Loucy (cell line): ENCODE results near the gene NAP1L1.

Experiments
- H2AFZ ChIP-seq: fragments of 200-600 bp; sonication (generic); 2 replicates; pipeline ENCODE4 v1.6.0; 2016; ENCODE audit warnings: antibody characterized with exemption, mild to moderate bottlenecking, low read length, moderate library complexity
- H3F3A ChIP-seq: fragments of 200-600 bp; 2 replicates; pipeline ENCODE4 v1.6.0; 2016; ENCODE audit warnings: antibody characterized with exemption, low read depth, mild to moderate bottlenecking
- H3K27me3 ChIP-seq: fragments of 200-600 bp; sonication (generic); 2 replicates; pipeline ENCODE4 v1.6.1; 2014; ENCODE audit warnings: low read length, mild to moderate bottlenecking; ENCODE audit not compliant: insufficient read depth, poor library complexity, severe bottlenecking
- H3K36me3 ChIP-seq: fragments of 200-600 bp; sonication (generic); 2 replicates; pipeline ENCODE4 v1.6.1; 2016; ENCODE audit warnings: low read length; ENCODE audit not compliant: insufficient read depth
- H3K4me1 ChIP-seq: fragments of 200-600 bp; sonication (generic); 2 replicates; pipeline ENCODE4 v1.5.1; 2014; ENCODE audit warnings: low read length, mild to moderate bottlenecking; ENCODE audit not compliant: insufficient read depth, poor library complexity, severe bottlenecking
- H3K4me2 ChIP-seq: fragments of 200-600 bp; sonication (generic); 2 replicates; pipeline ENCODE4 v1.6.0; 2014; ENCODE audit warnings: antibody characterized with exemption, low read length, low read depth, mild to moderate bottlenecking; ENCODE audit not compliant: poor library complexity, severe bottlenecking
- H3K4me3 ChIP-seq: fragments of 200-600 bp; sonication (generic); 2 replicates; pipeline ENCODE4 v1.5.1; 2014; ENCODE audit warnings: low read length, mild to moderate bottlenecking, mixed read lengths; ENCODE audit not compliant: poor library complexity, severe bottlenecking
- H3K79me2 ChIP-seq: fragments of 200-600 bp; sonication (generic); 2 replicates; pipeline ENCODE4 v1.6.1; 2014; ENCODE audit warnings: low read length; ENCODE audit not compliant: insufficient read depth
- H3K9ac ChIP-seq: fragments of 200-600 bp; sonication (generic); 2 replicates; pipeline ENCODE4 v1.6.0; 2014; ENCODE audit warnings: mild to moderate bottlenecking, low read depth, low read length, moderate library complexity; ENCODE audit not compliant: poor library complexity, severe bottlenecking
- H3K9me2 ChIP-seq: fragments of 200-600 bp; sonication (generic); replicated peaks from 2 replicates; pipeline ENCODE4 v1.6.1; 2016; ENCODE audit warnings: low read depth, low read length, mixed read lengths
- H3K9me3 ChIP-seq: fragments of 200-600 bp; sonication (generic); 2 replicates; pipeline ENCODE4 v1.6.1; 2014; ENCODE audit warnings: mild to moderate bottlenecking, antibody characterized with exemption, low read length, low read depth; ENCODE audit not compliant: insufficient read depth
- H4K20me1 ChIP-seq: fragments of 200-600 bp; sonication (generic); 2 replicates; pipeline ENCODE4 v1.6.0; 2014; ENCODE audit warnings: antibody characterized with exemption, low read length, mild to moderate bottlenecking; ENCODE audit not compliant: insufficient read depth, poor library complexity, severe bottlenecking
- EZH2phosphoT487 ChIP-seq: fragments of 200-600 bp; IDR thresholded peaks from 2 replicates; pipeline ENCODE4 v1.6.1; 2018; ENCODE audit warnings: antibody characterized with exemption, mild to moderate bottlenecking, moderate library complexity, borderline replicate concordance
- TF ChIP-seq, protein P1 (sequence below): fragments of 200-600 bp; sonication (generic); conservative IDR thresholded peaks from 2 replicates; pipeline ENCODE4 v1.5.1; 2014; ENCODE audit warnings: mild to moderate bottlenecking, antibody characterized with exemption, low read length

NAP1L1 gene, protein sequence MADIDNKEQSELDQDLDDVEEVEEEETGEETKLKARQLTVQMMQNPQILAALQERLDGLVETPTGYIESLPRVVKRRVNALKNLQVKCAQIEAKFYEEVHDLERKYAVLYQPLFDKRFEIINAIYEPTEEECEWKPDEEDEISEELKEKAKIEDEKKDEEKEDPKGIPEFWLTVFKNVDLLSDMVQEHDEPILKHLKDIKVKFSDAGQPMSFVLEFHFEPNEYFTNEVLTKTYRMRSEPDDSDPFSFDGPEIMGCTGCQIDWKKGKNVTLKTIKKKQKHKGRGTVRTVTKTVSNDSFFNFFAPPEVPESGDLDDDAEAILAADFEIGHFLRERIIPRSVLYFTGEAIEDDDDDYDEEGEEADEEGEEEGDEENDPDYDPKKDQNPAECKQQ

DNA sequence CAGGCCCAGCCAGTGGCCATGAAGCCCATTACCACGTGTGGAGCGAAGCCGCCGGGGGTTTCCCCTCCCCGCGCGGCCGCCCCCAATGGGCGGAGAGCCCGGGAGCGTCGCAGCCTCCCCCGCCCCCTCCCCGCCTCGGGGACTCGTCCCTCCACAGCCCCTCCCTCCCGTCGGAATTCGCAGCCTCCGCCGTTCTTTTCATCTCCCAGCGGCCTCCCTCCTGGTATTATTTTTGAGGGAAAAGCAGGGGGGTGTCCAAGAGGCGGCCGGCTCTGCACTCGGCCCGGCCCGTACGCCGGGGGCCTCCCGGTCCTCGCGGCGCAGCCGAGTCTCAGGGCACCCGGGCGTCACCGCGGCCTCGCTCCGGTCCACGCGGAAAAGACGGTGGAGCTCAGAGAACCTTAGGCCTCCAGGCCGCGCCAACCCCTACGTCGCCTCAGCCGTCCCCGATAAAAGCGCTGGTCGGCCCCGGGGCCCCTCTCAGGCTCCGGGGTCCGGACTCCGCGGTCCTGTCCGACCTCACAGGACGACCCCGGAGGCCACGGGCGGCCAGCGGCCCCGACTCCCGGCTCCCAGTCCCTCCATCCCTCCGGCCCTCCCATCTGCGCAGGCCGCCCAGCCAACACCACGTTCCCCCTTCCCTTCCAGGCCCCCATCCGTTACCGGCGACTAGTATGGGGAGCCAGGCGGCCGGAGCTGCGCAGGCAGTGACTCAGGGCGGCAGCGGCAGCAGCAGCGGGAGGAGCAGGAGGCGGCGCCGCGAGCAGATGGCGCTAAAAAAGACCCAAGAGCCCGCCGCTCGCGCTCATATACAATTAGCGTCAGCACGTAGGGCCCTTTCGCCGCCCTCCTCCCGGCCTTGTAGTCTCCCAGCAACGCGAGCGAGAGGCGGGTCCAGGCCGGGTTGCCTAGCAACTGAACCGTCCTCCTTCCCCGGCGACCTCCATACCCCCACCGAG is at the start of gene NAP1L1:
Gene NAP1L1 (minus strand): TSS at position 782 of the 959 bp plus-strand sequence. CDS start 10,466 bp downstream, outside the sequence.
- H3K9ac ChIP-seq = peak within 1 kb of the TSS; percentile 96
- peak within 1 kb of the TSS; percentile 86 for H2AFZ ChIP-seq
- H3K4me1 ChIP-seq = peaks cover 50% of the 10 kb centered on the region
- peaks cover 50% of the 10 kb centered on the region for H4K20me1 ChIP-seq
- H3K9me3 ChIP-seq = no peaks in the 10 kb centered on the region
- TF ChIP-seq EZH2phosphoT487 = no peak
- TF ChIP-seq, protein P1, sequence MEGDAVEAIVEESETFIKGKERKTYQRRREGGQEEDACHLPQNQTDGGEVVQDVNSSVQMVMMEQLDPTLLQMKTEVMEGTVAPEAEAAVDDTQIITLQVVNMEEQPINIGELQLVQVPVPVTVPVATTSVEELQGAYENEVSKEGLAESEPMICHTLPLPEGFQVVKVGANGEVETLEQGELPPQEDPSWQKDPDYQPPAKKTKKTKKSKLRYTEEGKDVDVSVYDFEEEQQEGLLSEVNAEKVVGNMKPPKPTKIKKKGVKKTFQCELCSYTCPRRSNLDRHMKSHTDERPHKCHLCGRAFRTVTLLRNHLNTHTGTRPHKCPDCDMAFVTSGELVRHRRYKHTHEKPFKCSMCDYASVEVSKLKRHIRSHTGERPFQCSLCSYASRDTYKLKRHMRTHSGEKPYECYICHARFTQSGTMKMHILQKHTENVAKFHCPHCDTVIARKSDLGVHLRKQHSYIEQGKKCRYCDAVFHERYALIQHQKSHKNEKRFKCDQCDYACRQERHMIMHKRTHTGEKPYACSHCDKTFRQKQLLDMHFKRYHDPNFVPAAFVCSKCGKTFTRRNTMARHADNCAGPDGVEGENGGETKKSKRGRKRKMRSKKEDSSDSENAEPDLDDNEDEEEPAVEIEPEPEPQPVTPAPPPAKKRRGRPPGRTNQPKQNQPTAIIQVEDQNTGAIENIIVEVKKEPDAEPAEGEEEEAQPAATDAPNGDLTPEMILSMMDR = no peak
- no peaks in the 10 kb centered on the region; the same call in 1 of the 2 replicates for H3F3A ChIP-seq
- no peaks in the 10 kb centered on the region for H3K36me3 ChIP-seq
- H3K27me3 ChIP-seq = peaks cover 3% of the 10 kb centered on the region
- peaks cover 52% of the 10 kb centered on the region for H3K79me2 ChIP-seq
- peak within 1 kb of the TSS; percentile 92 for H3K4me3 ChIP-seq
- peak within 1 kb of the TSS; percentile 94 for H3K4me2 ChIP-seq
- no peaks in the 10 kb centered on the region for H3K9me2 ChIP-seq

DNA sequence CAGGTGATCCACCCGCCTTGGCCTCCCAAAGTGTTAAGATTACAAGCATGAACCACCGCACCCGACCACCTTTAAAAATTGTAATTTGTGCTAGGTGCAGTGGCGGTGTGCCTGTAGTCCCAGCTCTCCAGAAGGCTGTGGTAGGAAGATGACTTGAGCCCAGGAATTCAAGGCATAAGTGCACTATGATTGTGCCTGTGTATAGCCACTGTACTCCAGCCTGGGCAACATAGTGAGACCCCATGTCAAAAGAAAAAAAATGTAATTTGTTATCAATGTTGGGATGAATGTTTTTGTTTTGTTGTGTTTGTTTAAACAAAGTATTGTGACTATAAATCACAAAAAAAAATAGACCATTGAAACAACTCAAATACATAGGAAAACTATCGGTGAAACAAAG is 43.1 kb upstream of the NAP1L1 start:
- Histone ChIP-seq H3K9ac (no peak overlapping the region), H3K79me2 (no peaks in the 10 kb centered on the region), H3F3A (no peaks in the 10 kb centered on the region), H3K4me1 (no peaks in the 10 kb centered on the region), H3K27me3 (no peaks in the 10 kb centered on the region), H3K36me3 (no peaks in the 10 kb centered on the region), H3K4me3 (no peak overlapping the region), H3K4me2 (no peak overlapping the region), H3K9me3 (no peaks in the 10 kb centered on the region), H4K20me1 (no peaks in the 10 kb centered on the region), H2AFZ (no peak overlapping the region), H3K9me2 (no peaks in the 10 kb centered on the region)
- no peak for TF ChIP-seq EZH2phosphoT487
- TF ChIP-seq, protein P1 = no peak

DNA sequence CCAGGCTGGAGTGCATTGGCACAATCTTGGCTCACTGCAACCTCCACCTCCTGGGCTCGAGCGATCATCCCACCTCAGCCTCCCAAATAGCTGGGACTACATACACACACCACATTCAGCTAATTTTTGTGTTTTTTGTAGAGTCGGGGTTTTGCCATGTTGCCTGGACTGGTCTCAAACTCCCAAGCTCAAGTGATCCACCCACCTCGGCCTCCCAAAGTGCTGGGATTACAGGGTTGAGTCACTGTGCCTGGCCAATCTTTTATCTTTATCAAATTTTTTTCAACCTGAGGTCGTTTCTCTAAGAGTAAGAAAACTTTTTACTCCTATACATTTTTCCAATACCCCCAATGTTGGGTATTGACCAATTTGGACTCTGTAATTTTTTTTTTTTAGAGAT is 40.0 kb upstream of the NAP1L1 start:
- H3K79me2 ChIP-seq = no peaks in the 10 kb centered on the region
- no peaks in the 10 kb centered on the region for H3K36me3 ChIP-seq
- H3K9ac ChIP-seq = no peak overlapping the region
- TF ChIP-seq, protein P1 = no peak
- no peak for TF ChIP-seq EZH2phosphoT487
- H3K27me3 ChIP-seq = no peaks in the 10 kb centered on the region
- H2AFZ ChIP-seq = no peak overlapping the region
- H3K9me2 ChIP-seq = no peaks in the 10 kb centered on the region
- H3K9me3 ChIP-seq = no peaks in the 10 kb centered on the region
- no peak overlapping the region for H3K4me2 ChIP-seq
- H4K20me1 ChIP-seq = no peaks in the 10 kb centered on the region
- no peak overlapping the region for H3K4me3 ChIP-seq
- no peaks in the 10 kb centered on the region for H3K4me1 ChIP-seq
- H3F3A ChIP-seq = no peaks in the 10 kb centered on the region
